SKM-1 treated with dmso at 0.1 percent for 144 hours (cell line): Measurements from ENCODE around the gene PLCB4.
A peak's percentile ranks its signal among the peaks of the same experiment; 100 is the strongest.

Source experiments
- DNase-seq: peaks from one replicate; lab custom pipeline; 2025; ENCODE audit not compliant: unreplicated experiment; lab: John Stamatoyannopoulos, UW

Gene PLCB4

GRCh38 chr20:9389346-9389745 lies 320.5 kb downstream of the PLCB4 start:
- no peak for DNase-seq

GRCh38 chr20:9390441-9390840 lies 321.6 kb downstream of the PLCB4 start:
- no peak for DNase-seq

GRCh38 chr20:9392892-9393857 lies 324.3 kb downstream of the PLCB4 start:
- DNase-seq: peak; percentile 44

GRCh38 chr20:9395971-9396370 lies 327.1 kb downstream of the PLCB4 start:
- no peak for DNase-seq

- DNase-seq: peak; percentile 79
Measured at GRCh38 chr20:9397928-9398327, 329.0 kb downstream of the PLCB4 start.

DNA sequence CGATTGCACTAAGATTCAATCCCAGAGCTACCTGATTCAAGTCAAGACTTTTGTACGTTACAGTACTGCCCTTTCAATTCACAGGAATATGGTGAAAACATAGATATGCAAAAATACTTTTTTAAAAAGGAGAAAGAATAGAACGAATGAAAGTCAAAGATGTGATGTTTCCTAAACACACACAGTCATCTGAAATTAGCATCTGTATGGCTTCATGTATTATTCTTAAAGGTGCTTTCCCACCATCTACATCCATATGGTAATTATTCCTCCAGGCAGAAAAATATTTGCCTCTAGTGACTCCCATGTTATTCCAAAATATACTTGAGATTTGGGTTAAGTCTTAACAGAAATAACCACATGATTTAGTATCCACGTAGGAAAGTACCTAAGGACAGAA lies 330.0 kb downstream of the PLCB4 start:
- no peak for DNase-seq

DNA sequence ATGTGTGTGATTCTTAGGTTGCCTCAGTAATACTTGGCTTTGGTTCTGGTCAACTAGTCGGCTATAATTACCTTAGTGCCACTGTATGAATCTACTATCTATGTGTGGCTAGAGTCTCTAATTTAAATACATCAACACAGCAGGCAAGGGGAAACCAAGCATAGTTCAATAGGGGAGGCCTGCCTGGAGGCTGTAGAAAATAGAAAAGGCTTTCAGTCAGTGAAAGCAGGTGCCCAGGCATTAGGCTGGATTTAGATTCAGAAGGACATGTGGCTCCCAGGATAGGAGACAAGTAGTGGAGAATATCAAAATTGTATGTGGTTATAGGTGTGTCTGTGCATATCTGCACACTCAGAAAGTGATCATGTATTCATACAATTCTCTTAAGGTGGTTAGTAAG lies 330.4 kb downstream of the PLCB4 start:
- DNase-seq: no peak

DNA sequence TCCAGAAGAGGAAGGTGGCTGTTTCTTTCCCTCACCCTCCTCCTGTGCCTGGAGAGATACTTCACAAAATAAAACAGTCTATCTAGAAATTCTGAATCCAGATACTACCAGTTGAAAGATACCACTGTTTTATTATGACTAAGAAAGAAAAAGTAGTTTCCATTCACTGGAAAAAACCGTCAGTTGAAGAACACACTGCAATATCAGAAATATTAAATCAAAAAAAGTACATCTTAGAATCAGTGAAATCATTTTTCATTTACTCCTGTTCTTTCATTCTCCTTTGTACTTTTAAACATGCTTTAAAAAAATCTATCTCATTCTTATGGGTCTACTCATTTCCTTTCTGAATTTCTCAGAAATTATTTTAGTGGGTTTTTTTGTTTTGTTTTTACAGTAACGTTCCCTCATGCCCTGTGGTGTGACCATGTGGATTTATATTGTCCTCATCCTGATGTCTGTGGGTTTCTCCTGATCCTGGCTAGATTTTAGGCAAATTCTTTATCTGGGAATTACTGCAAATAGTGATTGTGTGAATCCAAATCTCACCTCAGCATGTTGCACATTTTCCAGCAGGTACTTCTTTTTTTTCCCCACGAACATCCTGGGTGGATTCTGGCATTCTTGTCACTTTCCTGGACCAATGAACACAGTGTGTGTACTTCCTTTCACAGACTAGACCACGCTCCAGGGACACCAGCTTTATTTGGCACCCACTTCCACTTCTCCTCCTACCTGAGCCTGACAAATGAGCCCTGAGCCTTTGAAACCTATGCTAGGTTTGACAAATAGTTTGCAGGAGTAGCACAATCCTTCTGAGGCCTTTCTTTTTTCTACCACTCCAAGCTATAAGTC lies 331.5 kb downstream of the PLCB4 start:
- no peak for DNase-seq

DNA sequence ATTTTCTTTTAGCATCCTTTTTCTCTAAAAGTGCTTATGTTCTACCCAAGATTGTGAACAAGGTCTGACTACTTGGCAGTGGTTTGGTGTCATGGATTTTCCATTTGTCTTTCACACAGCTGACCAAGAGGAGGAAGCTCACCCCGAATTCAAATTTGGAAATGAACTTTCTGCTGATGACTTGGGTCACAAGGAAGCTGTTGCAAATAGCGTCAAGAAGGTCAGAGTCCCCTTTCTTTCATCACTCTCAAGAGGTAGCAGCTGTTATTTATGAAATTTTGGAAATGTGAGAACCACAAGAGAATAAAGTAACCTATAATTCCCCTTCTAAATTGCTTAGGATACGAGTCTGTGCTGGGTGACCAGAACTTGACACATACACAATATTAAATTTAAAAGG lies 332.5 kb downstream of the PLCB4 start:
- DNase-seq: no peak

DNA sequence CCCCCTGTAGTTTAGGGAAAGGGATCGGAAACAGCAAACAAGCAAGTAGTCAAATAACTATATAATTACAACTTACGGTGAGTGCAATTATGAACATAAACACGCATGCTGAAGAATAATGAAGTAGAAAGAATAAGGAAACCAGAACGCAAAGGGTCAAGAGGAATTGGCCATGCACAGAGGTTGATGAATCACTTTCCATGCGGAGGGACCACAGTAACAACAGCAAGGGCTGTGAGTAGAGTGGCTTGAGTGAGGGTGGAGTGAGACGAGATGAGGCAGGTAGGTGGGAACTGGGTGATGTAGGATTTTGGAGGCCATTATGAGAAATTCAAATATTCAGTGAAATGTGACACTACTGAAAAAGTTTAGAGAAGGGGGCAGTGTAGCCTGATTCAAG lies 333.3 kb downstream of the PLCB4 start:
- DNase-seq: no peak

DNA sequence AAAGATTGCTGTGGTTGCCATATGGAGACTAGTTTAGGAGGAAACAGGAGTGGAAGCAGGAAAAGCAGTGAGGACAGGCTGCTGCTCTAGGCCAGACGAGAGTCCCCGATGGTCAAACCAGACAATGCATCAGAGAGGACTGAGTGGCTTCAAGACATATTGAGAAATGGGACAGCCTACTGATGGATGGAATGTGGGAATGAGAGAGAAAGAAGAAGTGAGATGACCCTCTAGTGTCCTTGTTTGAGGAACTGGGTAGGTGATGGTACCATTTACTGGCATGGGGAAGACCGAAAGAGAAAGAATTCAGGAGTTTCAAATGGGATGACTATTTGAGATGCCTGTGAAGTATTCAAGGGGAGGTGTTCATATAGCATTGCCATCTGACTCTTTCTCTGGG lies 333.7 kb downstream of the PLCB4 start:
- DNase-seq: no peak

DNA sequence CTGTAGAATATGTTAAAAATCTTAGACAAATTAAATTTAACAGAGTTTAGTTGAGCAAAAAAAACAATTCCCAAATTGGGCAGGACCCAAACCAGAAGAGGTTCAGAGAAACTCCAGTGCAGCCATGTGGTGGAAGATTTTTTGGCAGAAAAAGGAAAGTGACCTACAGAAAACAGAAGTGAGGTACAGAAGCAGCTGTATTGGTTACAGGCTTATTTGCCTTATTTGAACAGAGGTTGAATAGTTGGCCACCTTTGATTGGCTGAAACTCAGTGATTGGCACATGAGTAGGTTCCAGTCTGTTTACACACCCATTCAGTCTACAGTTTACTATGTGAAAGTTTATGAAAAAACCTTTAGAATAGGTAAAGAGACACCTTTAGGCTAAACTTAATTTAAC lies 334.6 kb downstream of the PLCB4 start:
- DNase-seq: no peak

DNA sequence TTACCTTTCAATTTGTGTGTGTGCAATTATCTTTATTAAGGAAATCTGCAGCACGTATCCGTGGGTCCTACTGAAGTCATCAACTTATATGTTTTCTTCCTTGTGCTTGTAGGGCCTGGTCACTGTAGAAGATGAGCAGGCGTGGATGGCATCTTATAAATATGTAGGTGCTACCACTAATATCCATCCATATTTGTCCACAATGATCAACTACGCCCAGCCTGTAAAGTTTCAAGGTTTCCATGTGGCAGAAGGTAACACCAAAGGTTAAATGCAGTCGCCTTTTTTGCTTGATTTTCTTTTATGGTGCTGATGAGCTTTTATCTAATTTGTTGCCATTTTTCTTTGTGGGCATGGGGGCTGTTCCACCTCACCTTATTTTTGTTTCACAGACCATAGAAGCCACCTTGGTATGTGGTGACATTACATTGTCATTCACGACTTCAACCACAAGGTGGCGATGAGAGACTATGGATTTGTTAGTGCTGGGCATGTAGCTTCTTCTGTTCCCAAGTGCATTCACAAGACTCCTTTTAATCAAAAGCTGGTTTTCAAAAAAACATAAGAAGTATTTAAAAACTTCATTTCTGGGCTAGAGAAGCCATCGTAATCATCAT lies 339.0 kb downstream of the PLCB4 start:
- peak; percentile 14 for DNase-seq

DNA sequence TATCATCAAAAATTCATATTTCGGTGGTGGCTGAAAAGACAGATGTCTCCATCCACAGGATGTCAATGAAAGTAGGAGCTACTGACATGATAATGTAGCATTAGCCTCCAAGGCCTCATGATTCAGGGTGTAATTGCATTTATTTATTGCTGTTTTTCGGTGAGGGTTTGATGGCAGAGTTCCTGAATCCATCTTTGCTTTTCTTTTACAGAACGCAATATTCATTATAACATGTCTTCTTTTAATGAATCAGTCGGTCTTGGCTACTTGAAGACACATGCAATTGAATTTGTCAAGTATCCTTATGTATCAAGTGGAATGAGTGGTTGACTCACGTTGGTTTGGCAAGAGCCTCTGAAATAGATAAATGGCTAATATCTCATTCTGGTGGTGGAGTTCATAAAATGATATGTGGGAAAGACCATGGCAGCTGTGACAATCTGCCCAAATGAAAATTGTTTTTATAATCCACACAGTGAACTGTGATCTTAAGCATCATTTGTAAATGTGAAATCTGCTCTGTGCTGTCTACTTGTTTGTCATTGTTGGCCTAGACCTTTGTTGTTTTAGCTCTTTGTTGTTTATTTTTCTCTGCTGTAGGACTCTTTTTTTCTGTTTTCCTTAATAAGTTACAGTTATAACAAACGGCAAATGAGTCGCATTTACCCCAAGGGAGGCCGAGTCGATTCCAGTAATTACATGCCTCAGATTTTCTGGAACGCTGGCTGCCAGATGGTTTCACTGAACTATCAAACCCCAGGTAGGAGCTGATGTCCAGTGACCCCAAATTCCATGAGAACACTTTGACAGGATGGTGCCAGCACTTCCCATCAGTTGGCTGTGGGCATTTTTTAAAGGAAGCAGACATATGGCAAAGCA lies 339.8 kb downstream of the PLCB4 start:
- DNase-seq: no peak

DNA sequence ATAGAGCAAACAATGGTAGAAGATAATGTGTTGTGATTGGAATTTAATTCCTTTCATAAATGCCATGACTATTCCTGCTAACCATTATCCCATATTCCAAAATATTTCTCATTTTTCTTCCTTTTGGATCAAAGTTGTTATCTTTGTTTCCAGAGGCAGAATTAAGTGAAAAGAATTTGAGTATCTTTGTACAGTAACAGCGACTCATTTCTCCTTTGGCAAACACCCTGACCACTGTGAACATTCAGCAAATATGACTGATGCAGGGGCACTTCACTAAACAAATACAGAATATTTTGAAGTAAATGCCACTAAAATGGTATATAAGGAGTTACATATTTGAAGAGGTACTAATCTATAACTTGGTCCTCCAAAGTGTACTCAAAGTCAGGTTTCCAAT lies 340.5 kb downstream of the PLCB4 start:
- DNase-seq: no peak

GRCh38 chr20:9409981-9410380 lies 341.1 kb downstream of the PLCB4 start:
- DNase-seq: no peak

DNA sequence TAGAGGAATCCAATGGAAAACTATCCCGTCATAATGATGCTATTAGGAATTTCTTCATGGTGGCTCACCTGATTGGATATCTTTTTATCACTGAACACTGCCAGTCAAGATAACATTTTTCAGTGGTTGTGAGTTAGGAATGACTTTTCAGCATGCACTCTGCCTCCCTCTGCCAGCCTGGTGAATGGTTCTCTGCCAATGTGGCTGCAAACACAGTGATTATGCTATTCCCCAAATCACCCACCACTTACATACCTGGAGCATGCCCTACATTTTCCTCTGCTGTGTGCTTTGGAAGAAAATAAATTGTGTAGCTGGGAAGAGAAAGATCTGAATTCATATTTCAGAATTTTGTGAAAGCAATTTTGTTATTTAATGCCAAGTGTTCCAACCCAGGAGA lies 342.9 kb downstream of the PLCB4 start:
- DNase-seq: no peak

DNA sequence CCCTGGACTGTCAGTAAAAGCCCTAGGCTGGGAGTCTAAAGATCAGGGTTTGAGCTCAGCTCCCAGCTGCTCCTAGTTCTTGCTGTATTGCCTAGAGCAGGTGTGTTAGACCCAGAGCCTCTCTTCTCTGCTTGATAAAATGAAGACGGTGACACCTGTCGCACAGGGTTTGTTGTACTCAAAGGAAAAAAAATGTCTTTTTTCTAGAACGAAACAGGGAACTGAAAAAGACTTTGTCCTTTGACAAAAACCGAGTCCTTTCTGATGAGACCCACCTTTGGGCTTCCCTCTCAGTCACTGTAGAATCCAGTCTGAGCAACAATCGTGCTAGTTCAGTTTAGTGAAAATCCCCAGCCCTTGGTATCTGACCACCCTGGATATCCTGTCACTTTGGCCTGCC lies 343.4 kb downstream of the PLCB4 start:
- no peak for DNase-seq

- no peak for DNase-seq
Measured at GRCh38 chr20:9413001-9413400, 344.1 kb downstream of the PLCB4 start.

GRCh38 chr20:9415426-9415825 lies 346.5 kb downstream of the PLCB4 start:
- no peak for DNase-seq

DNA sequence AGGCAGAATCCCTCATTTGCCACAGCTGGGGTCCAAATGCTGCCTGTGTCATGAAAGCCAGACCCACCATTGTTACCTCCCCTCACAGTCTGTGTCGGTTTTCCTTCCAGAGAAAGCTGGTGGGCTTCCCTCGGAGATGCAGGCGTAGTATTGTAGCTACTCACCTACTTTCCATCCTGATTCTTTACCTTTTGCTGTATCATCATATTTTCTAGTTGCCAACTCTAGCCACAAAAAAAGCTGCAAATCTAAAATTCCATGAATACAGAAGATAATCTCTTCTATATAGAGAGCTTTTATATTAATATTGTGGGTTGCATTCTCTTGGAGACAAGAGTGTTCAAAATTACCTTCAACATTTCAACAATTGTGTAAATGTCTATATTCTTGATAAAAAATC lies 347.5 kb downstream of the PLCB4 start:
- DNase-seq: no peak
